Fibroblast of skin of abdomen (primary cell): Measurements from ENCODE around the gene ARSB.
"Not testable (repeated sequence)": the region's sequence is repeated elsewhere in the genome, so short reads cannot be mapped to it uniquely, and the experiment has no call there.

Experiments used
- DNase-seq: peaks from one replicate; pipeline ENCODE4 v3.0.0-alpha.2; 2013

The ARSB gene

DNA sequence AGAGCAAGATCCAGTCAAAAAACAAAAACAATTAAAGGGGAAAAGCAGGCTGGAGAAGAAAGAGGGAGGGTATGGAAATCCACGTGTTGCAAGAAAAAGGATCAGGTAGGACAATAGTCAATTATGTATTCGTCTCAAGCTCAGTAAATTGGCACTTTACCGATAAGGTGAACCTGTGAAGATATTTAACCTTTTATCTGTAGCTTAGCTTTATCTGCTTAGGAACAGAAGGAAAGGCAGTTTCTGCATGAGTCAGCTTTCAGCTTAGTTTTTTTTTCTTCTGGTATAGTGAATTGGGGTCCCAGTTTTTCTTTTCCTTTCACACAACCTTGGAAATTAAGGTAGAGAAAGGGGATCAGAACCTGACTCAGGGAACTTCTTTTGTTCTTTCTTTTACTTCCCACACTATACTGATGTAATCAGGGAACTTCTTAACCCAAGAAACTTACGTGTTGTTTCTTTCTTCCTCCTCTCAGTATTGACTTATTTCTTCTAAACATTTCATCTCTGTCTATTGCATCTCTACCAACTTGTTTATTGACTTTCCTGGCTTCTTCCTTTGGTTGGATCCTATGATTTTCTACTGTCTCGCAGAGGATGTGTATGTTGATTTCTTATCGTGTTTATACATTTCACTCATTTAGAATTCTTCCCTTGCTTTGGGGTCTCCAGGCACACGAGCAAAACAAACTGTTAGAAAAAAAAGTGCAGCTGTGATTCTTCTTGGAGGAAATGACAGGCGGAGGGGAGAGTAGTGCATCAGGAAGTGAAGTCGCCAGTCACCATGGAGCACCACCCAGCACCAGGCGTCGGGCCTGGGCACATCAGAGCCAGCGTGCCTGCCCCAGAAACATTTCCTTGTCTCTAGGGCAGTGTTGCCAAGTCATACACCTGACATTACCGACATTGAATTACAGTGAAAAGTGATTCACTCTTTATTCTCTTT is 213.6 kb downstream of the ARSB start:
- no peak for DNase-seq

DNA sequence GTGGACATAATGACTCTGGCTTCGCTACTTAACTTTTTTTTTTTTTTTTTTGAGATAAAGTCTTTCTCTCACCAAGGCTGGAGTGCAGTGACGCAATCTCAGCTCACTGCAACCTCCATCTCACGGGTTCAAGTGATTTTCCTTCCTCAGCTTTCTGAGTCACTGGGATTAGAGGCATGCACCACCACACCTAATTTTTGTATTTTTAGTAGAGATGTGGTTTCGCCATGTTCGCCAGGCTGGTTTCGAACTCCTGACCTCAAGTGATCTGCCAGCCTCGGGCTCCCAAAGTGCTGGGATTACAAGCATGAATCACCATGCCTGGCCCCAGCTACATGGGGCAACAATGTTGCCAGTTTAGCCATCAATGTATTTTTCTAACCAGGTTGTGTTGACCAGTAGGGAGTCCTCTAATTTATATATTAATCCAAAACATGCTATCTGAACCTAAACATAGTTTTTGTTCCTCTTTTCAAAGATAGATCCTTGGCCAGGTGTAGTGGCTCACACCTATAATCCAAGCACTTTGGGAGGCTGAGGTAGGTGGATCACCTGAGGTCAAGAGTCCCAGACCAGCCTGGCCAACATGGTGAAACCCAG is 216.2 kb downstream of the ARSB start:
- no peak for DNase-seq

DNA sequence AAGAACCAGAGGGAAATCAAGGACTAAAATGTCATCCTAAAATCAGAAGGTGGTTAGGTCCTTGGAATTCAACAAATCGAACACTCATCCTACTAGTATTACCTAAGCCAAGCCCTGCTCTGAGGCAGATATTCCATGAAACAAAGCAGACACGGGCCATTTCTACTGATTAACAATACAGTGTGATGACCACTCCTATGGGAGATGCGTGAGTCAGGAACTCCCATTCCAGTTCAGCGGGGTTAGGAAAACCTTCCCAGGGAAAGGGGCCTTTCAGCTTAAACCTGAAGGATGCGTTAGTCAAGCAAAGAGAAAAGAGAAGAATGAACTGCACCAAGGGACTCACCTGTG is 218.7 kb downstream of the ARSB start:
- no peak for DNase-seq

DNA sequence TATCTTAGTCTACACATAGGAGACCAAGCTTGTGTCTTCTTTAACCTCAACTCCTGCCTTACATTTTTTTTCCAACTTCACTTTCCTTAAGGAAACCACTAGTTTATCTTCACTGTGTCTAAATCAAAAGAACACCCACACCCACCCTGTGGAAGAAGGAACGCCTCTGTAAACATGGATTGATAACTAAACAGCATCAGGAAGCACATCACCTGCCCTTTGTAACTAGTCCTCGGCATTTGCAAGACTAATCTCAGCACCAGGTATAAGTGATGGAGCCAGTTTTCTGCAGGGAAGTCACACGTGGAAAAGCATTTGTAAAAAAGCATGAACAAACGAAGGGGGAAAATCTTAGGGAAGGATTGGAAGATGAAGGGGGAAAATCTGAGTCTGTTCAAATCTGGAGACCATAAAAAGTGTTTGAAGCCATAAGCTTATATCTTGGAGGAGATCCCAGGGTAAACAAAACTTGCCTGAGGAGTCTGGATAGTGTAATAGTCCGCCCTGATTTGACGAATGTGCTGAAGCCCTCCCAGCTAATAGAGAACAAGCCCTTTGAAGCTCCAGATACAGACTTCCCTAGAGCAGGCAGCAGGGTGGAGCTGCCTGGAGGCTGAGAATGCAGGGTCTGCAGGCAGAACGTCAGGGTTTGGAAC is 219.2 kb downstream of the ARSB start:
- no peak for DNase-seq

DNA sequence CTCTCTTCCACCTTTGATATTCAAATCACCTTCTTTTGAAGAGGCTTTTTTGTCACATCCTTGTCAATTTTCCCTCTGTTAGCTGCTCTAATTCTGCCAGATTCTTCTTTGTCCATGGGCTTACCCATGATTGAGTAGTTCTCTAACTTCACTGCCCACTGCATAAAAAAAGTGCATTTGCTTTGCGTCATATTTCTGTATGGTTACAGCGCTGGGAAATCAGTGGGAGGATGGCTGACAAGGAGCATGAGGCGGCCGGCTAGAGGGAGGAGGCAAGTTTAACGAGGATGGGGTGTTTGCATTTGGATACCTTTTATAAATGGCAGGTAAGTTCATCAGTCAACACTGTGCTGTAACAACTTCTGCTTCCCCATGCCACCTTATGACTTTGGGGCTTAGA is 220.0 kb downstream of the ARSB start:
- DNase-seq = no peak

DNA sequence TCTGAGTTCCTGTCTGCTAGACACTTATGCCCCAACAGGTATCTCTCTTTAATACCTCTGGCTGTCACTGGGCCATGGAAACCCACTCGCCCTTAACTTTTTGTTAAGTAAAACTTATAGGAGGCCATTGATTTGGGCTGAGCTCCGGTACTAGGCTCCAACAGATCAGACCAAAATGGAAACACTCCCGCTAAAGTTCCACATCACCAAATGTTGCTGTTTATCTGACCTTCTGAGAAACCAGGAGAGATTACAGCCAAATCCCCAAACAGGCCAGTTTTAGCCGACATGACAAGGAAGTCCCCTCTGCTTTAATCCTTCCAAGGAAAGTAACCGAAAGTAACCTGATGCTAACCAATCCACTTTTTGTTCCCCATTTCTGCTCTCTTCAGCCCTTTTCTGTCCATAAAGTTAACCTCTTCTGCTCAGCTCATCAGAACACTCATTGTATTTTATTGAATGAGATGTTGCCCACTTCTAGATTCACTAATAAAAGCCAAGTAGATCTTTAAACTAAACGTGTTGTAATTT is 221.4 kb downstream of the ARSB start:
- DNase-seq = no peak

DNA sequence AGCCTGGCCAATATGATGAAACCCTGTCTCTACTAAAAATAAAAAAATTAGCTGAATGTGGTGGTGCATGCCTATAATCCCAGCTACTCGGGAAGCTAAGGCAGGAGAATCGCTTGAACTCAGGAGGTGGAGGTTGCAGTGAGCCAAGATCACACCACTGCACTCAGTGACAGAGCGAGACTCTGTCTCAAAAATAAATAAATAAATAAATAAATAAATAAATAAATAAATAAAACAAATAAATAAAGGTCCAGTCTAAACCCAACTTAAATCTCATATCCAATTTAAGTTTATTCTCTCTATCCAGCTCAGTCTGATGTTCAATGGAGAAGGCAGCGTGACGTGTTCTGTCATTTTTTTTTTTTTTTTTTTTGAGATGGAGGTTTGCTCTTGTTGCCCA is 222.4 kb downstream of the ARSB start:
- DNase-seq = not testable (repeated sequence)

DNA sequence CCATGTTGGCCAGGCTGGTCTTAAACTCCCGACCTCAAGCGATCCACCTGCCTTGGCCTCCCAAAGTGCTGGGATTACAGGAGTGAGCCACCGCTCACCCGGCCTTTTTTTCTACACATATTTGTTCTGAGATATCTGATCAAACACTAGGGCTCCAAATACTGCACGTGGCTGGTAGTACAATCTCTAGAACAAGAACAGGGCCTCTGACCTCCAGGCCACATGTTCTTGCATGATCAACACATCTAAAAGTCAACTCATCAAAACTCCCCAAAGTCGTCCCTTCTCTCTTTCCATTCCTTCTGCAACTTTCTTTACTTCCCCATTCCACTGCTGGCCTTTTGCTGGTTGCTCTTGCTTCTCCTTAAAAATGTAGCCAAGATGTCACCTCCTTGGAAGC is 223.3 kb downstream of the ARSB start:
- no peak for DNase-seq

DNA sequence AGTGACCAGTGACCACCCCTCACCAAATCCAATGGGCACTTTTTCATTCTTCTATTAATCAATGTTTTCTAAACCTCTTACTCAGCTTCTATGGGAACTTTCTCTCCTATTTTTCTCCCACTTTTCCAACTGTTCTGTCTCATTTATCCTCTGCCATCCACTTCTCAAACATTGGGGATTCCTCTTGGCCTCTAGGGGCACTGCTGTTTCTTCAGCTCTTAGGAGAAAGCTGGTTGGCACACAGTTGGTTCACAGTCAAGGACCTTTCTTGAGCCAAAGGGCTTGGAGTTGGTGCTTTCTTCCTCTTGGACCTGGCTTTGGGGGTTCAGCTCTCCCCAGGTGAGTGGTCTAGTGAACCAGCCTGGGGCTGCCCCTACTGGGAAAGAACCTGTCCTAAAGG is 224.3 kb downstream of the ARSB start:
- no peak for DNase-seq

DNA sequence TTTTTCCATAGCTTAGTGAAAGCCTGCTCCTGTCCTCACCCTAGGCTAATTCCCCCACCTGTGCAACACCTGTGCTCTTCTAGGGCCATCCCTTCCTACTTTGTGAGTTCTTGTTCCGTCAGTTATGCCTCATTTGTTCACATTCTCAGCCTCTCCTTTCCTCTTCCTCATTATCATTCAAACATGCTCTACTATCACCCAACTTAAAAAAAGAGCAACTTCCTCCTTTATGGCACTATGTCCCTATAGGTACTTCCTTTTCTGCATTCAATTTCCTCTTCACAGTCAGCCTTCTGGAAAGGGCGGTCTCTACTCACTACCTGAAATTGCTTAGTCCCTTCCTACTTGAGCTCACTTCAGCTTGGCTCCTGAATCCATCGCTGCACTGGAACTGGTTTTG is 224.7 kb downstream of the ARSB start:
- no peak for DNase-seq

DNA sequence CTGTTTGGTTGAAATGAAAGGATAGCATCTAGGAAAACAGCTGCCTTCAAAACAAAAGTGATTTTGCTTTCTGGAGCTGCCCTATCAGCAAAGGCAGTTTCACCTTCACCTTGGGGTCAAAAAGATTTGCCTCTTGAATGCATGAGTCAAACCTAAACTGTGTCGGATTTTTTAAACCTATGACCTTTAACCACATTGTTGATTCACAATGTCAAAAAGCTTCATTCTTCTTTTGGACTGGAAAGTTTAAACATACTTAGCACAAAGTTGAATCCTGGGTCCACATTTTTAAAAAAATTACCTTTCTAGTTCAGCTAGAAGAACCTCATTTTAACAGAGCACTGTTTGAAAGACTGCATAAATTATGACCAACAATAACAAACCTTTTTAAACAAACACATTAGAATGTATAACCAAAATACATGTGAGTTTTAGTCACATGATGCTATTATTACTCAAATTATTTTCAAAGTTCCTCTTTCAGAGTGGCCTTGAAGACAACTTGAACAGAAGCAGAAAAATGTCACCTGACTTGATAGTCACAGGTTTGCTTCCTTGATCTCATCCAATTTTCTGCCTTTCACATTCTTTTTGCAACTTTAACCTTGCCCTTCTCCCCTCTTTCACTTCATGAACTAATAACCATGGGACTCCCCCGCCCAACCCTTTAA is 226.8 kb downstream of the ARSB start:
- no peak for DNase-seq

DNA sequence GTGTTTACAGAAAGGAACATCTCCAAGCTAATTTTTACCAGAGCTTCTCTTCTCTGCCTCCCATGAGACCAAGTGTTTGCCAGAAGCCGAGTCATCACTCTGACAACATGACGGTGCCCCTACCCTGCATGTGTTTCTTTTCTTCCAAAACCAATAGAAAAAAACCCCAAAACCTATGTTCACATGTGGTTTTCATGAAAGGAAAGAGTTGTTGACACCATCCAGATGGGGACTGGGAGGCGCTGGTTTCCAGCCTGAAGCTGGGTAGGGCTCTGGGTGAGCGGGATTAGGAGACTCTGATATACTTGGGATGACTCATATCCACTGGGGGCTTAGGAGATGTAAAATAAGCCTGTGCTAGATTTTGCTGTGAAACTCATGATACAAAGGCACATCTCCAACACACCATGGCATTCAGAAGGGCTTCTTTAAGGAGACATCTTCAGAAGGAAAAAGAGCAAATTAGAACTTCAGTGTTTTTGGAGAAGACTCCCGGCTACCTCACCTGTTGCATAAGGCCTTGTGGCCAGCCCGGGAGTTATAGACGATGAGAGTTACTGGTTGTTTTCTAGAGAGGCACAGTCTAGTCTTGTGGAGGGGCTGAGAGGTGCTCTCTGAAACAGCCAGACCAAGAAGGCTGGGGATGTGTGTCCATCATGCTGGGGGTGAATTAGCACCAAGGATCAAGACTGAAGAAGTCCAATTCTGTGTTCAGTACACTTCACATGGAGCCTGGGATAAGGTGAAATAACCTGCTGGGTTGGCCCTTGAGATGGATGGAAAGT is 227.6 kb downstream of the ARSB start:
- DNase-seq = peak; percentile 93

DNA sequence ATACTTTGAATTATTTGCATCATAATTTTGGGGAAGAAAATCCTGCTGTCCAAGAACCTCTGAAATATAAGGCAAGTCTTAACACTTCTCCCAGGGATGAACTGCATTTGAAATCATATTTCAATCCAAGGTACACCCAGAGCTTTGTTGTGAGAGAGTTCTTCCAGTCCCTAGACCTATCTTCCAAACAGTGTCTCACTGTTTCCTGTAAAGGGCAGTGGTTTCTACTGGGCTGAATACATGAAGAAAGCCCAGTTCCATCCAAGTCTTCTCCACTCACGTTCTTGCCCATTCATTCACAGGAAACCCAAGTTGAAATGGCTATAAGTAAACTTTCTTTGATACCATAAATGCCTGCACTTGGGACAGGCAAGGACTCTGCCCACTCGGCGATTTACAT is 228.3 kb downstream of the ARSB start:
- no peak for DNase-seq

DNA sequence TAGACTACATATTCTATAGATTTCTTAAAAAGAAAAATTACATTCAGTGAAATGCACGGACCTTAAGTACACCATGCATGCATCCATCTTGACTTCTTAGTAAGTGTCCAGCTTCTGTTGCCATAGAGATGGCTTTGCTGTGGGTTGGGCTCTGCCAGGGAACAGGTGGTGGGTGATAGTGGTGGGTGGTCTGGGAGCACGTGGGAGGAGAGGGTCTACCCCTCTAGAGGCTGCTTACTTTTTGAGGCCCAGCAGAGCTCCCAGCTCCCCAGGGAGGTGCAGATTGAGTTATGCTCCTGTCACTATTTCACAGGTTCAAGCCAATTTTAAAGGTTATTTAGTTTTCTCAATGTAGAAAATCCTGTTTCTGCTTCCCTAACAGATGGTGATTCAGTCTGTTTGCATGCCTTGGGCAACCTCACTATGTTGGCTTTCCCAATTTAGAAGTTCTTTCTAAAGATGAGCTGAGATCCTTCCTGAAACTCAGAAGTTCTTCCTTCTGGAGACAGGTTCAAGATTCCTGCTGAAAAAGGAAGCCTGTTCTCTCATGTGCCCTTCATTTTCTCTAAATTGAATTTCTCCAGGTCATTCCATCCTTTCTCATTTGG is 229.2 kb downstream of the ARSB start:
- no peak for DNase-seq

DNA sequence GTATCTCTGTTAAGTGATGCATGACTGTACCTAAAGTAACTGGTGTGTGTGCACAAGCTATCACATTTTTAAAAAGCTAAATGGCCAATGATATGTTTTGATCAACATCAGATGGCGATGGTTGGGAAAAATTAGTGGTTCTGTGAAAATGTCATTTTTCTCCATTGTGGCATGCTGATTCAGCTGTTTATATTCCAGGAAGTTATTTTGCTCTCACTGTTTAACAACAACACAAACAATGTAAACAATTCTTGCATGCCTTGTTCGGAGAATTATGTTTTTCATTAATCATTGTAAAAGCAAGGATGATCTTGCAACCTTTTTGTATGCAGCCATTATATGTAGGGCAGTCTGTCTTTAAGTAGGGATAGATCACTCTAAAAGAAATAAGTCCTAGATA is 230.5 kb downstream of the ARSB start:
- no peak for DNase-seq

DNA sequence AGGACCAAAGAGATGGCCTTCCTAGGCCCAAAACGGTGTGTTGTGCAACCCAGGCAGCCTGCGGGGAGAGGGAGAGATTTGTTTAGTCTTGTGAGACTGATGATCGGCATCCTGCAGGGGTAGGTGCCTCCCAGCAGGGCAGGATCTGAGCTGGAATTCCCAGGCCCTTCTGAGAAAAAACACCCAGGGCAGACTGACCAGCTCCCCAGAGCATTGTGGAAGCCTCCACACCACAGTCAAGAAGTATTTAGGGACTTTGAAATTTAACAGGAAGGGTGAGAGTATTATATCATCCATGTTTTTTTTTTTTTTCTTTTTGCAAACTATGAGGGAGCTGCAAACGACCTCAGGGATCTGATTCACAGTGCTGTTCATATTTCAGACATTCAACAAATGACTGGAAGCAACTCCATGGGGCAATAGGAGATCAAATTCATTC is 232.0 kb downstream of the ARSB start:
- peak; percentile 40 for DNase-seq

DNA sequence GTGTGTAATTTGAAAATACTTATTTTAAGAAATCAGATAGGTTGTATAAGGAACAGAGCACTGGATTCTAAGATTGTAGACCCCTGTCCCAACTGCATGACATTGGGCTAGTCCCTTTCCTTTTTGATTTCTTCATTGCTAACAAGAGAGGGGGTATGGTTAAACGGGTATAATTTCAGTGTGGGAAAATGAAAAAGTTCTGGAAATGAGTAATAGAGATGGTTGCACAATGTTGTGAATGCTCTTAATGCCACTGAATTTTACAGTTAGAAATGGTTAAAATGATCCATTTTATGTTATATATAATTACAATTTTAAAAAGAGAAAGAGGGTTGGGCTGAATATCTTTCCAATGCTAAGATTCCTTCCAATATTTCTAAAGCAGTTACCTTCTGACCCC is 233.2 kb downstream of the ARSB start:
- no peak for DNase-seq

DNA sequence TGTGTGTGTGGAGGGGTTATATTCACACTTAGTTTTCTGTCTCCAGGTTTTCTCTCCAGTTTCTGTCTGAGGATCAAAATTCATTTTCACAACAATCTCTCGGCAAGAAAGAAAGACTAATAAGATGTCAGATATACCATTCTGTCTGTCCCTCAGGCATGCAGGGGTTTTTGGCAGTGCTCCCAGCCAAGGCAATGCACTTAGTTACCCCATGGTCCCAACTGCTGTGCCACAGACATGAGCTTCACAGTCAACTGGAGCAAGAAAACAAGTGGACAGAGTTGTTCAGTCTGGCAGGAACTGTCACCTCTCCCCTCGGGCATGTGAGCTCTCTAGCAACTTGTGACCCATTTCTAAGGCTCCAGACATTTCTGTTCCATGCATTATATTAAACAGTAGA is 234.8 kb downstream of the ARSB start:
- DNase-seq = no peak

DNA sequence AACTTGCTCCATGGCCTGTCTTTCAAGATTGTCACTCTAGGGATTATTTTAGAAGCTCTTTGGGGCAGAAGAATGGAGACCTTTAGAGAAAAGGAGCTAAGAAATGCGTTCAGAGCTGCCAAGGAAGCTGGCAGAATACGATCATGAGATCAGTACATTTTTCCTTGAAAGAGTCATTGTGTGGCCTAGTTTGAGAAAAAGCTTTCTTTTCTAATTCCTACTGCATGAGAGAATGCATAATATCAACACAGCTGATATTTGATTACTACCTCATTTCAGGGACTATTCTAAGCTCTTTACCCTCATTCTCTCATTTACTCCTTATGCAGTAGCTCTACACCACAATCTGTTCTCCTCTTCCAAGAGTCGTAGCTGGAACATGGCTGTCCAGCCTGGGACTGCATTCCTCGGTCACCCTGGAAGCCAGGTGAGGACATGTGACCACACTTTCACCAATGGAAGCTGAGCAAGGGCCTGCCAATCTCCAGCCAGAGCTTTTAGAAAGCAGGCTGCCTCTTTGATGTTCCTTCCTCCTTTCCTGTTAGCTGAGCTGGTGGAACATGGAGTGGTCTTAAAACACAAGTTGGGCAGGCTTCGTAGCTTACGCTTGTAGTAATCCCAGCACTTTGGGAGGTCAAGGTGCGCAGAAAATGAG is 237.3 kb downstream of the ARSB start:
- DNase-seq = peak; percentile 82

DNA sequence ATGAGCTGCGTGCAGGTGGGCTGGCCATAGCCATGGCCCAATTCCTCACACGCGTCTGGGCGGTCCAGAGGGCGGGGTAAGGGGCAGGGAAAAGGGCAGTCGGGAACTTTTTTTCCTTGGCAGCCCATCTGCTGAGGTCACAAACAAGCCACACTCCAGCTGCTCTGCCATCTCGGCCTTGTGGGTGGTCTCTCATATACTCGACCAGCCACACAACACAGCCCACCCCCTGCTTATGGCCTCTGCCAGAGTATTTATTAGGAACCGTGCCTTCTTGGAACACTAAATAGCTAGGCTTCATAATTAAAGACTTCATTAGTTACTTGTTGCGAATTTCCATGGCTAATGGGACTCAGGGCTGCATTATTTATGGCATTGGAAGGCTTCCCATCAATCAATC is 238.1 kb downstream of the ARSB start:
- no peak for DNase-seq
